ENCODE results near the gene LEMD2. TPM values are rescaled to one million over a fixed set of nuclear protein-coding genes. Genes with fewer than 3 reads are reported as not detected.

The LEMD2 gene
- total and polyA plus RNA-seq, 9 of the 15 experiments (the other 6 are each of a cell fraction or from before 2014, with no cell fraction given): 0.32 to 46.3 (median 30.8) TPM

GRCh38 chr6:33806841-33807240 lies 17.9 kb upstream of the LEMD2 start:
- FAIRE-seq (no peak), DNase-seq (ENCODE audit: extremely low read depth in 1 of 4, low spot score in 3 of 4) (no peak), ATAC-seq (no peak)
- TF ChIP-seq HDAC8 (tag; IDR thresholded peaks at IDR 0.05): no peak
- Histone ChIP-seq H3K36me3 (ENCODE audit: control insufficient read depth, insufficient read depth, low read length) (no peaks in the 10 kb centered on the region), H4K20me1 (replicated peaks; ENCODE audit: control insufficient read depth, insufficient read depth, low read length) (no peaks in the 10 kb centered on the region; the same call in 1 of the 2 replicates), H3K4me2 (ENCODE audit: insufficient read depth, low read length) (no peak overlapping the region), H3K27me3 (ENCODE audit: control insufficient read depth in 2 of 2, insufficient read depth in 2 of 2, low read length in 2 of 2) (peaks cover 59 to 72% of the 10 kb centered on the region in 2 experiments), H3K27ac (ENCODE audit: extremely low read depth, low read depth, low read length) (no peak overlapping the region), H3K79me2 (ENCODE audit: control insufficient read depth, insufficient read depth, low read length) (no peaks in the 10 kb centered on the region), H3K9me3 (replicated peaks; ENCODE audit: control insufficient read depth, insufficient read depth, low read depth, low read length) (no peaks in the 10 kb centered on the region), H3K9me1 (ENCODE audit: control insufficient read depth, insufficient read depth, low read length) (no peaks in the 10 kb centered on the region), H3K4me1 (replicated peaks in 1 of 2; ENCODE audit: control insufficient read depth in 2 of 2, insufficient read depth in 2 of 2, low read length in 2 of 2) (0 out of 5 replicates have a peak, but pooled peaks cover 0 to 3% of the 10 kb centered on the region in 2 experiments), H3K9ac (ENCODE audit: insufficient read depth in 1 of 2, low read depth in 2 of 2, low read length in 2 of 2) (no peak overlapping the region), H3K4me3 (no peak overlapping the region), H2AFZ (ENCODE audit: low read depth, low read length) (no peak overlapping the region)
- 1% methylated on average over 9 of the region's 9 CpGs for WGBS (ENCODE audit: insufficient coverage, low coverage, missing lambda C conversion rate)
- intact Hi-C loops (cut with micrococcal nuclease) (no loop called here), in situ Hi-C loops (cut with MboI) (no loop called here)
- CTCF ChIA-PET (ENCODE audit: low intra/inter-chr PET ratio): no interaction called here
- BruUV-seq (replicated peaks): no TSS peak
- POLR2A ChIA-PET: interaction anchor here (1.2 kb wide), 1 partner anchor 172 kb away, joined by 3 read pairs; no protein-coding TSS in a partner anchor

DNA sequence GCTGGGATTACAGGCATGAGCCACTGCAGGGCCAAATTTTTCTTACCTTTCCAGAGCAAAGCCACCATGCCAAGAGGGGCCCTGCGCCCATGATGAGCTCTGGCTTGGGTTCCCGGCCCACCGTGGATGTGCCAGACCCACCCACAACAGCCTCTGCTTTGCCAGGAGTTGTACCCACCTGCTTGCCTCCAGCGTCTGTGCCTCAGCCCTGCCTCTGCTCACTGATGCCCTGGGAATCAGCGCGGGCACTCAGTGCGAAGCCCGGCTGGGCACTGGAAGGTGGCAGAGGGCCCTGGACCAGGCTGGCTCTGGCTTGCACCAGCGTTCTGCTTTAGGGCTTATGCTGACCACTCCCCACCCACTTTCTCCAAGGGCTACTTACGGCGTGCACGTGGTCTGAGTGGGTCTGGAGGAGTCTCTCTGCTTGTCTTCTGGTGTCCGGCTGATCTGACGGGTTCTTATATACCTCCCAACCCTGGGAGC lies 14.7 kb upstream of the LEMD2 start, which contains the start of gene MLN:
TSS of gene MLN (minus strand) at position 433 of the 483 bp plus-strand sequence. CDS start 2,840 bp downstream, outside the sequence.
- no peak within 1 kb of the TSS for H2AFZ ChIP-seq (ENCODE audit: low read depth, low read length)
- intact Hi-C loops (cut with micrococcal nuclease): no loop called here
- ATAC-seq: no peak
- H3K9me1 ChIP-seq (ENCODE audit: control insufficient read depth, insufficient read depth, low read length): no peaks in the 10 kb centered on the region
- no peak for FAIRE-seq
- peaks cover 76 to 84% of the 10 kb centered on the region in 2 experiments for H3K27me3 ChIP-seq (ENCODE audit: control insufficient read depth in 2 of 2, insufficient read depth in 2 of 2, low read length in 2 of 2)
- 4% methylated on average over 14 of the region's 14 CpGs for WGBS (ENCODE audit: insufficient coverage, low coverage, missing lambda C conversion rate)
- H3K79me2 ChIP-seq (ENCODE audit: control insufficient read depth, insufficient read depth, low read length): no peaks in the 10 kb centered on the region
- in situ Hi-C loops (cut with MboI): no loop called here
- no peak within 1 kb of the TSS for H3K4me3 ChIP-seq
- H3K9me3 ChIP-seq (replicated peaks; ENCODE audit: control insufficient read depth, insufficient read depth, low read depth, low read length): no peaks in the 10 kb centered on the region
- peaks cover 0 to 3% of the 10 kb centered on the region in 2 experiments; a peak in 1 of 5 replicates for H3K4me1 ChIP-seq (replicated peaks in 1 of 2; ENCODE audit: control insufficient read depth in 2 of 2, insufficient read depth in 2 of 2, low read length in 2 of 2)
- no peak within 1 kb of the TSS for H3K27ac ChIP-seq (ENCODE audit: extremely low read depth, low read depth, low read length)
- ChIA-PET POLR2A (interaction anchor here (0.6 to 1.0 kb wide), 2 partner anchors 15 to 610 kb away, joined by 3 read pairs; no protein-coding TSS in a partner anchor), CTCF (ENCODE audit: low intra/inter-chr PET ratio) (no interaction called here)
- TF ChIP-seq SMAD3 (CRISPR knock-in tag; conservative IDR thresholded peaks at IDR 0.05) (no peak), TBL1XR1 (IDR thresholded peaks at IDR 0.05; ENCODE audit: low read length in 2 of 2) (no peak), NFE2L1 (tag; IDR thresholded peaks at IDR 0.05; ENCODE audit: borderline replicate concordance, low read depth) (no peak), RNF2 (IDR thresholded peaks at IDR 0.05) (no peak), KAT8 (IDR thresholded peaks at IDR 0.05; ENCODE audit: low read depth) (no peak), BRD9 (IDR thresholded peaks at IDR 0.05; ENCODE audit: low read depth, partially characterized antibody) (no peak), SP1 (CRISPR knock-in tag; IDR thresholded peaks at IDR 0.05) (no peak), E2F5 (CRISPR knock-in tag; IDR thresholded peaks at IDR 0.05) (no peak)
- TF ChIP-seq, protein P1, sequence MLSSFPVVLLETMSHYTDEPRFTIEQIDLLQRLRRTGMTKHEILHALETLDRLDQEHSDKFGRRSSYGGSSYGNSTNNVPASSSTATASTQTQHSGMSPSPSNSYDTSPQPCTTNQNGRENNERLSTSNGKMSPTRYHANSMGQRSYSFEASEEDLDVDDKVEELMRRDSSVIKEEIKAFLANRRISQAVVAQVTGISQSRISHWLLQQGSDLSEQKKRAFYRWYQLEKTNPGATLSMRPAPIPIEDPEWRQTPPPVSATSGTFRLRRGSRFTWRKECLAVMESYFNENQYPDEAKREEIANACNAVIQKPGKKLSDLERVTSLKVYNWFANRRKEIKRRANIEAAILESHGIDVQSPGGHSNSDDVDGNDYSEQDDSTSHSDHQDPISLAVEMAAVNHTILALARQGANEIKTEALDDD (IDR thresholded peaks at IDR 0.05): no peak
- no peak for DNase-seq (ENCODE audit: extremely low read depth in 1 of 4, low spot score in 3 of 4)
- H3K9ac ChIP-seq (ENCODE audit: insufficient read depth in 1 of 2, low read depth in 2 of 2, low read length in 2 of 2): peak within 1 kb of the TSS in 1 of 2 experiments; percentile 19; a peak in 1 of 4 replicates
- peaks cover 10% of the 10 kb centered on the region; the same call in 1 of the 2 replicates for H4K20me1 ChIP-seq (replicated peaks; ENCODE audit: control insufficient read depth, insufficient read depth, low read length)
- no peak within 1 kb of the TSS for H3K4me2 ChIP-seq (ENCODE audit: insufficient read depth, low read length)
- H3K36me3 ChIP-seq (ENCODE audit: control insufficient read depth, insufficient read depth, low read length): no peaks in the 10 kb centered on the region
- no TSS peak for BruUV-seq (replicated peaks)

Data from K562 (cell line).